Endodermal cell (in vitro differentiated cells): ENCODE results near the gene SNRPD3. TPM values are rescaled to one million over a fixed set of nuclear protein-coding genes. Genes with fewer than 3 reads are reported as not detected.

ENCODE experiments used
- DNase-seq: peaks from one replicate; pipeline ENCODE4 v3.0.0-alpha.2; 2017
- H3K27ac ChIP-seq: 2 replicates; pipeline ENCODE4 v1.5.1; 2013; ENCODE audit warnings: mild to moderate bottlenecking, low read depth, low read length, moderate library complexity
- H3K27me3 ChIP-seq: 2 replicates; pipeline ENCODE4 v1.6.1; 2013; ENCODE audit warnings: mild to moderate bottlenecking, low read length, moderate library complexity; ENCODE audit not compliant: insufficient read depth, control insufficient read depth, poor library complexity, severe bottlenecking
- H3K36me3 ChIP-seq: 2 replicates; pipeline ENCODE4 v1.7.0; 2013; ENCODE audit warnings: mild to moderate bottlenecking, low read length, moderate library complexity; ENCODE audit not compliant: control insufficient read depth, insufficient read depth
- H3K4me1 ChIP-seq: one replicate; pipeline ENCODE4 v1.7.0; 2013; ENCODE audit warnings: low read length; ENCODE audit not compliant: control insufficient read depth, insufficient read depth
- H3K4me3 ChIP-seq: 2 replicates; pipeline ENCODE4 v1.5.1; 2013; ENCODE audit warnings: mild to moderate bottlenecking, low read length, moderate library complexity
- H3K9ac ChIP-seq: 2 replicates; pipeline ENCODE4 v1.6.1; 2013; ENCODE audit warnings: mild to moderate bottlenecking, low read length, moderate library complexity; ENCODE audit not compliant: poor library complexity, severe bottlenecking; ENCODE audit errors: extremely low read depth
- H3K9me3 ChIP-seq: 2 replicates; pipeline ENCODE4 v1.6.1; 2013; ENCODE audit warnings: mild to moderate bottlenecking, low read length, moderate library complexity; ENCODE audit not compliant: control insufficient read depth
- H3K27ac Mint-ChIP-seq: 2 replicates; pipeline ENCODE4 v1.8.0; 2020; ENCODE audit warnings: mixed read lengths
- H3K27me3 Mint-ChIP-seq: 2 replicates; pipeline ENCODE4 v1.8.0; 2021; ENCODE audit warnings: mild to moderate bottlenecking, mixed read lengths; ENCODE audit not compliant: insufficient read depth
- H3K36me3 Mint-ChIP-seq: 2 replicates; pipeline ENCODE4 v1.8.0; 2020; ENCODE audit warnings: low read depth, mixed read lengths
- H3K4me1 Mint-ChIP-seq: 2 replicates; pipeline ENCODE4 v1.8.0; 2020; ENCODE audit warnings: mixed read lengths
- H3K4me3 Mint-ChIP-seq: 2 replicates; pipeline ENCODE4 v1.8.0; 2020; ENCODE audit warnings: mild to moderate bottlenecking, moderate library complexity, mixed read lengths
- H3K9me3 Mint-ChIP-seq: 2 replicates; pipeline ENCODE4 v1.8.0; 2020; ENCODE audit warnings: mild to moderate bottlenecking, mixed read lengths
- CTCF ChIP-seq: fragments of 200-600 bp; sonication (generic); conservative IDR thresholded peaks from 2 replicates; pipeline ENCODE4 v1.5.0; 2021; ENCODE audit warnings: antibody characterized with exemption, mild to moderate bottlenecking
- WGBS, 2 experiments: methylation state at CpG; one replicate each; pipeline versions ENCODE4 v1.1.5 to v1.1.7; 2013; ENCODE audit warnings: missing lambda C conversion rate in 2 of 2, mixed read lengths in 1 of 2; ENCODE audit not compliant: insufficient coverage in 1 of 2, insufficient read length in 1 of 2; 5-methylcytosine and 5-hydroxymethylcytosine counted together
- total RNA-seq, 2 donors: library from RNA; stranded (reverse); fragmentation: NEBNext Ultra II Directional in 1 of 2; extraction: Animal tissue kit (Norgen Biotek cat#: 25700) in 1 of 2; gene quantifications; 2 replicates in 1 of 2; 3 replicates in 1 of 2; pipeline ENCODE4 v1.2.1, GENCODE V29; 2021

The SNRPD3 gene
- total RNA-seq, 2 donors from 2014 or later = 158 to 180 TPM

- Histone ChIP-seq H3K27ac (no peak overlapping the region), H3K4me3 (no peak overlapping the region), H3K4me1 (no peaks in the 10 kb centered on the region), H3K27me3 (no peaks in the 10 kb centered on the region), H3K9ac (no peak overlapping the region), H3K9me3 (no peaks in the 10 kb centered on the region), H3K36me3 (no peaks in the 10 kb centered on the region)
- peak; percentile 54 for DNase-seq
- WGBS, 2 experiments = 89 to 96% methylated on average over 4 to 5 of the region's 5 CpGs
- TF ChIP-seq CTCF = no peak
- Mint-ChIP-seq H3K27me3 (no peaks in the 10 kb centered on the region), H3K4me3 (no peak overlapping the region), H3K4me1 (no peaks in the 10 kb centered on the region), H3K36me3 (no peaks in the 10 kb centered on the region), H3K27ac (peak overlapping the region; percentile 21), H3K9me3 (no peaks in the 10 kb centered on the region)
These were observed 28.5 kb downstream of the SNRPD3 start for GRCh38 chr22:24584166-24584790.

- H3K36me3 Mint-ChIP-seq = no peaks in the 10 kb centered on the region
- H3K4me1 ChIP-seq = no peaks in the 10 kb centered on the region
- H3K27me3 ChIP-seq = no peaks in the 10 kb centered on the region
- no peaks in the 10 kb centered on the region for H3K4me1 Mint-ChIP-seq
- H3K4me3 ChIP-seq = no peak overlapping the region
- no peaks in the 10 kb centered on the region for H3K9me3 Mint-ChIP-seq
- H3K27ac ChIP-seq = no peak overlapping the region
- peak; percentile 46 for DNase-seq
- no peak overlapping the region for H3K4me3 Mint-ChIP-seq
- H3K9ac ChIP-seq = no peak overlapping the region
- H3K36me3 ChIP-seq = no peaks in the 10 kb centered on the region
- no peak for TF ChIP-seq CTCF
- WGBS, 2 experiments = 91 to 95% methylated on average over 7 to 10 of the region's 10 CpGs
- H3K27me3 Mint-ChIP-seq = no peaks in the 10 kb centered on the region
- no peaks in the 10 kb centered on the region for H3K9me3 ChIP-seq
- no peak overlapping the region for H3K27ac Mint-ChIP-seq
These were observed 29.1 kb downstream of the SNRPD3 start for GRCh38 chr22:24584871-24585411.

- Histone ChIP-seq H3K9ac (no peak overlapping the region), H3K27ac (no peak overlapping the region), H3K36me3 (no peaks in the 10 kb centered on the region), H3K9me3 (no peaks in the 10 kb centered on the region), H3K4me1 (no peaks in the 10 kb centered on the region), H3K27me3 (no peaks in the 10 kb centered on the region), H3K4me3 (no peak overlapping the region)
- no peaks in the 10 kb centered on the region for H3K4me1 Mint-ChIP-seq
- H3K27me3 Mint-ChIP-seq = no peaks in the 10 kb centered on the region
- no peak overlapping the region for H3K27ac Mint-ChIP-seq
- 97 to 100% methylated on average over 1 to 3 of the region's 3 CpGs for WGBS, 2 experiments
- no peak for DNase-seq
- H3K36me3 Mint-ChIP-seq = no peaks in the 10 kb centered on the region
- TF ChIP-seq CTCF = no peak
- H3K4me3 Mint-ChIP-seq = no peak overlapping the region
- H3K9me3 Mint-ChIP-seq = no peaks in the 10 kb centered on the region
These were observed 29.7 kb downstream of the SNRPD3 start for GRCh38 chr22:24585461-24585860.
